GM12872 (cell line): ENCODE results near the gene ASIC2.

Experiments
- TF ChIP-seq, protein P1 (sequence below): IDR thresholded peaks from 3 replicates; pipeline ENCODE4 v1.5.1; 2011; ENCODE audit warnings: low read depth, mild to moderate bottlenecking, low read length, moderate library complexity; ENCODE audit not compliant: insufficient read depth

The ASIC2 gene

DNA sequence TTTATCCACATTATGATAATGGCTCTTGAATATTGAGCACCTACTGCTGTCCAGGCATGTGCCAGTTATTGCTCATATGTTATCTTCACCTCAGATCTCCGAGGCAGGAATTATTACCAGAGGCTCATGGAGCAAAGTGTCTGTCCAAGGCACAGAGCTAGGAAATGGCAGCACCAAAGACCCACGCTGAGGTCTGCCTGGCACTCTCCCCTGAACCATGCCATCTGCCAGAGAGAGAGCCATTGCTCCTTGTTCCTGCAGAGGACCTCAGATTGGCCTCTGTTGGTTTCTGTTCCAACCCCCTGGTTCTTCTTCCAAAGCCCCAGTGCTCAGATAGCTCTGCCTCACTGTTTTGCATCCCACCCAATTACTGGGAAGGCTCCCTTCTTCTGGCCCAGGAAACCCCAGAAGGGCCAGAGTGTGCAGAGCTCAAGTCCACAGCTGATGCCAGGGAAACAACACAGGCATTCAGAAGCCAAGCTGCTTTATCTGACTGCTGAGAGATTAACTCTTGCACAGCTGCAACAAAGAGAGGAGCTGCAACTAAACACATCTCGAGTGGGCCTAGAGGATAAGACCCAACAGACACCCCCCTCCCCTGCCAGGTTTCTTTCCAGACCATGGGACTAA, 5.9 kb downstream of the ASIC2 start:
- TF ChIP-seq, protein P1, sequence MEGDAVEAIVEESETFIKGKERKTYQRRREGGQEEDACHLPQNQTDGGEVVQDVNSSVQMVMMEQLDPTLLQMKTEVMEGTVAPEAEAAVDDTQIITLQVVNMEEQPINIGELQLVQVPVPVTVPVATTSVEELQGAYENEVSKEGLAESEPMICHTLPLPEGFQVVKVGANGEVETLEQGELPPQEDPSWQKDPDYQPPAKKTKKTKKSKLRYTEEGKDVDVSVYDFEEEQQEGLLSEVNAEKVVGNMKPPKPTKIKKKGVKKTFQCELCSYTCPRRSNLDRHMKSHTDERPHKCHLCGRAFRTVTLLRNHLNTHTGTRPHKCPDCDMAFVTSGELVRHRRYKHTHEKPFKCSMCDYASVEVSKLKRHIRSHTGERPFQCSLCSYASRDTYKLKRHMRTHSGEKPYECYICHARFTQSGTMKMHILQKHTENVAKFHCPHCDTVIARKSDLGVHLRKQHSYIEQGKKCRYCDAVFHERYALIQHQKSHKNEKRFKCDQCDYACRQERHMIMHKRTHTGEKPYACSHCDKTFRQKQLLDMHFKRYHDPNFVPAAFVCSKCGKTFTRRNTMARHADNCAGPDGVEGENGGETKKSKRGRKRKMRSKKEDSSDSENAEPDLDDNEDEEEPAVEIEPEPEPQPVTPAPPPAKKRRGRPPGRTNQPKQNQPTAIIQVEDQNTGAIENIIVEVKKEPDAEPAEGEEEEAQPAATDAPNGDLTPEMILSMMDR: no peak

DNA sequence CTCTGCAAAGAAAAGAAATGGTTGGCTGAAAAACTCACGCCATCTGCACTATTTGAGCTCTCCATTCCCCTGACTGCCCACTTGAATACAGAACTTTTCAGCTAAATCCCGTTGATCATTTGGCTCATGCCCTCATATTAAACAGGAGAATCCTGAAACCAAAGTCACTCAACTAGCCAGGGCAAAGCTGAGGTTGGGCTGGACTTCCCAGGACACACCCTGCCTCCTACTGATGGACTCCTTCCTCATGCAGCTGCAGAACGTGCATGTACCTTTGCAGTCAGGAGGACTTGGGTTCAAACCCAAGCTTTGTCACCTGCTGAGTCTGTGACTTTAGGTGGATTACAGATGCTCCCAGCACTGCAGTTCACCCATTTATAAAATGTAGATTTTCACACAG, 7.7 kb downstream of the ASIC2 start:
- TF ChIP-seq, protein P1: no peak

DNA sequence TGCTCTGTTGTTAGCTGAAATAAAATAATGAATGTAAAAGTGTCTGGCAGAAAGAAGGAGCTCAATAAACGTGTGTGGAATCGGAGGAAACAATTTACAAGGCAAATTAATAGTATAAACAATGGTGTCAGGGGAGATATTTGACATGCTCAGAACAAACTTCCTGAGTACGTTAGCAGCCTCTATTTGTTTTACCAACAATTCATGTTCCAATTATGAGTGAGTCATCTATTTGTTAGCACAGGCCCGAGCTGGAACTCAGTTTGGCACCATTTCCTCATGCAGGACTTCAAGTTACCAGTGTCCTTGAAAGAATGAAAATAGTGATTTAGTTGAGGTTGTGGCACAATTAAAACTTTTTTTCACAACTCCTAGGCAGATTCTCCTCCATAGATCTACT, 9.1 kb downstream of the ASIC2 start:
- TF ChIP-seq, protein P1: no peak

GRCh38 chr17:33280162-33280943, 12.7 kb downstream of the ASIC2 start:
- TF ChIP-seq, protein P1: no peak

DNA sequence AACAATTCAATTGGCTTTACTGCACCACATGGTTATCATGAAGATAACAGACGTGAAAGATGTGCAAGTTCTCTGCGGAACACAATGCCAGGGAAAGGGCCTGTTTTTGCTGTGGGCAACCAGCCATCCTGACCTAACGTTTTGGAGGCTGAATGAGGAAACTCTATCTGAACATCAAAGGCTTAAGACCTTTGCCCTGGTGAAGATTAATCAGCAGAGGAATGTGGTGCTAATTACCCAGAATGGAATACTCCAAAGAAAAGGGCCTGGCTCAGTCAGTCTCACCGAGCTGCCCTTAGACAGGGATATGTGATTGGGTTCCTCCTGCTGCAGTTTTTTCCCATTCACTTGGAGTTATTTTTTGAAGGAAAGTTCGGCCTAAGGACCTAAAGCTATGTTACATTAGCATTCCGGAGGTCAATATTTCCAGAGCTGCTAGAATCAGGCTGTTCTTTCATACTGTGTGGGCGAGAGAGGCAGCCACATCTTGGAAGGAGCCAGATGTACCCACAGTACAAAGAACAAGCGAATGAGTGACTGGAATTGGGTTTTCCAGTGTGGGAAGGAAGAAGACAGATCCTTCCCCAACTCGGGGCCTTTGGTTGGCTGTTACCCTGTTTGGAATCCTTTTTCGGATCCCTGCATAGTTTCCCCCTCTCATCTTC, 15.5 kb downstream of the ASIC2 start:
- TF ChIP-seq, protein P1: no peak

GRCh38 chr17:33273743-33274410, 19.2 kb downstream of the ASIC2 start:
- TF ChIP-seq, protein P1: no peak

- TF ChIP-seq, protein P1: no peak
Measured at GRCh38 chr17:33273271-33273670, 19.8 kb downstream of the ASIC2 start.
